GM21367 (cell line): ENCODE measurements around the gene INF2.

Experiments used
- ATAC-seq: cut with Tn5 transposase; IDR thresholded peaks from one replicate; pipeline ENCODE4 v1.9.1; 2021; ENCODE audit not compliant: unreplicated experiment

Gene INF2

DNA sequence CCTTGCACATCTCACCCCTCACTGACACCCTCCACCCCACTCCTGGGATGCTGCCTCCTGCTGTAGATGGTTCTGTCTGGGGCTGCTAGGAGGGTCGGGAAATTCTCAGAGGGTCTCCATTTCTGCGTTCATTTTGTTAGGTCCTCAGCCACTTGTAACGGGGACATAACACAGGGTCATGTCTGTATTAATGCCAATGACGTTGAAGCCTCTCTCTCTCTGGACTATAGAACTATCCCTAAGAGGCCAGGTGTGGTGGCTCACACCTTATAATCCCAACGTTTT, 78.2 kb downstream of the INF2 start:
- no peak for ATAC-seq

DNA sequence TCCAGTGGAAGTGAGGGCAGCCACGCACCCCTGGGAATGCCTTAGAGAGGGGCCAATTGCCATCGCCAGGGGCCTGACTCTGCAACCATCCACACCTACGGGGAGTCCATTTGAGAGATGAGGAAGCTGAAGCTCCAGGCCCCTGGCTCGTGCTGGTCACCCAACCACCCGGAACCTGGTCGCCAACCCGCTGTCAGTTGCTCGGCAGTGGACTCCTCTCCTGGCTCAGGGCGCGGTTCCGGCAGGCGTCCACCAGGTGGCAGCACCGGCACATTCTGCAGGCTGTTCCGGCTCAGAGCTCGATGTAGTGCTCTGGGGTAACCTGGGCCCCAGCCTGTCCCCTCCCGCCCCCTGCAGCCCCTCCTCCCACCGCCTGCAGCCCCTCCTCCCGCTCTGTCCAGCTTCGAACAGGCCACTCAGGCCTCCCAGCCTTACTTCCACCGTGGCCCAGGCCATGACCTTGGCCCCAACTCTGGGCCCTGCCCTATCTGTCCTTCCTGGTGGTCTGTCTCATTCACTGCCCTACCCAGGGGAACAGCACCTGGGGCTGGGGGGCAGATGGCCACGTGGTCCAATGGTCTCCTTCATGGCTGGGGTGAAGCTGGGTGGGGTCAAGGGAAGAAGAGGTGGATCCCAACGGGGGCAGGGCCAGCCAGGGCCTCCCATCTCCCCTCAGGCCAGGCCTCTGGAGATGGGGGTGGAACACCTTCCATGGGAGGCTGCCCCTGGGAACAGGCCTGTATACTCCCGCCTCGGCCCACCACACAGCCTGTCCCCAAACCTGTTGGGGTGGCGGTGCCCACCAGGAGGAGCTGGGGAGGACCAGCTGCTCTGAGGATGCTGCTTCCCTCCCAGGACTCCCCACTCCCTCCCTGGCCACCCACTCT, 79.3 kb downstream of the INF2 start:
- peak; percentile 59 for ATAC-seq

GRCh38 chr14:104769324-104770071, 80.1 kb downstream of the INF2 start:
- ATAC-seq = no peak

DNA sequence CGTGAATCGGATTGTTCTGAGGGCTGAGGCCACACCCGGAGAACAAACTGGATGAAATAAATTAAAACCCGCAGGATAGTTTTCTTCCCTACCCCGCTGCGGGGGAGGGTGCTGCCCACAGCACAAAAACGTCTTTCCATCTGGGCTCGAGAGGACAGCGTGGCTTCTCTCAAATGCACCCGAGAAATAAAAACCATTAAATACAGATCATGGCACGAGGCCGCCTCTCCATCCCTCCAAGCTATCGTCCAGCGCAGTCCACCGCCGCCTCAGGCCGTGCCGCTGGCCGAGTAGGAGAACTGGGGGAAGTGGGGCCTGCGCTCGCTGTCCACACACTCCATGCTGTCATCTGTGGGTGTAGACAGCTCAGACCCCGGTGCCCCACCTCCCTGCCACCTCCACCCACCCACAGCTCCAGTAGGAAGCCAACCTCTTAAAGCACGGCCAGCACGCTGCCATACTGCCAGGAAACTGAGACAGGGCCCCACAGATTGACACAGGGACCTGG, 80.7 kb downstream of the INF2 start:
- ATAC-seq = no peak

GRCh38 chr14:104770851-104771272, 81.4 kb downstream of the INF2 start:
- no peak for ATAC-seq

DNA sequence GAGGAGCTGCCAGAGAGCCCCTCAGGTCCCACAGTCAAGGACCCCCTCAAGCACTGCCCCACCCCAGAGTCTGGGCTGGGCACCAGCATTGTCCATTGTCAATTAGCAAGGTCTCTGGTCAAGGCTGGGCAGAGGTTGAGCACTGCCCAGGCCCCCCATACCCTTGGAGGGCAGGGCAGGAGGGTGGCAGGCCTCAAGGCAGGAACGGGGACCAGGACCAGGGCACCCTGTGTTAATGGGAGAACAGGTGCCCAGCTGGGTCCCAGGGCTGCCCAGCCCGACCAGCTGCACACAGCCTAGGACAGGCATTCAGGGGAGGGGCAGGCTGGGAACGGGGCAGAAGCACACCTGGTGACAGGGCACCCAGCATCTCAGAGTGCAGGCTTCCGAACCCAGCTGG, 82.0 kb downstream of the INF2 start:
- no peak for ATAC-seq
